HL-60 (cell line): Measurements from ENCODE around the gene AHCTF1.
"Not testable (repeated sequence)": the region's sequence is repeated elsewhere in the genome, so short reads cannot be mapped to it uniquely, and the experiment has no call there.

ENCODE experiments used
- POLR2AphosphoS5 ChIP-seq: IDR thresholded peaks from 2 replicates; pipeline ENCODE4 v1.6.1; 2012; ENCODE audit warnings: low read depth
- TF ChIP-seq, protein P1 (sequence below): IDR thresholded peaks from one replicate; pipeline ENCODE4 v1.5.1; 2011; ENCODE audit warnings: low read length, control low read depth, inconsistent platforms; ENCODE audit not compliant: insufficient read depth

DNA sequence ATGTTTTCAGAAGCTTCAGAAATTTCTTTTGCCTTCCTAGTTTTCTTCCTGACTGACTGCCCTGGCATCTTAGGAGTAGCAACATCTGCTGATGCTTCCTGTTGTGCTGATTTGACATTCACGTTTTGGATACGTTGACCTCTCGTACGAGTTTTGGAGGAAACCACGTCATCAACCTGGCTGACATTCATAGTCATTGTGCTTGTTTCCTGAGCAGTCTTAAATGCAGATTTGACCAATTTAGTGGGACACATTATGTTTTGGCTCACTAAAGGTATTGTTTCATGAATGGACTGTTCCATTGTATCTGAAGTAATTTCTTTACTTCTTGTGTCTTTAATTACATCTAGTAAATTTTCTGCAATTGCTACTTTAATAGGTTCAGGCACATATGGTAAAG, 81.1 kb downstream of the AHCTF1 start:
- TF ChIP-seq, protein P1, sequence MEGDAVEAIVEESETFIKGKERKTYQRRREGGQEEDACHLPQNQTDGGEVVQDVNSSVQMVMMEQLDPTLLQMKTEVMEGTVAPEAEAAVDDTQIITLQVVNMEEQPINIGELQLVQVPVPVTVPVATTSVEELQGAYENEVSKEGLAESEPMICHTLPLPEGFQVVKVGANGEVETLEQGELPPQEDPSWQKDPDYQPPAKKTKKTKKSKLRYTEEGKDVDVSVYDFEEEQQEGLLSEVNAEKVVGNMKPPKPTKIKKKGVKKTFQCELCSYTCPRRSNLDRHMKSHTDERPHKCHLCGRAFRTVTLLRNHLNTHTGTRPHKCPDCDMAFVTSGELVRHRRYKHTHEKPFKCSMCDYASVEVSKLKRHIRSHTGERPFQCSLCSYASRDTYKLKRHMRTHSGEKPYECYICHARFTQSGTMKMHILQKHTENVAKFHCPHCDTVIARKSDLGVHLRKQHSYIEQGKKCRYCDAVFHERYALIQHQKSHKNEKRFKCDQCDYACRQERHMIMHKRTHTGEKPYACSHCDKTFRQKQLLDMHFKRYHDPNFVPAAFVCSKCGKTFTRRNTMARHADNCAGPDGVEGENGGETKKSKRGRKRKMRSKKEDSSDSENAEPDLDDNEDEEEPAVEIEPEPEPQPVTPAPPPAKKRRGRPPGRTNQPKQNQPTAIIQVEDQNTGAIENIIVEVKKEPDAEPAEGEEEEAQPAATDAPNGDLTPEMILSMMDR: not testable (repeated sequence)
- not testable (repeated sequence) for TF ChIP-seq POLR2AphosphoS5
